Hepatocyte (in vitro differentiated cells): ENCODE data around the gene NEAT1. TPM values are rescaled to one million over a fixed set of nuclear protein-coding genes. Genes with fewer than 3 reads are reported as not detected.
A peak's percentile ranks its signal among the peaks of the same experiment; 100 is the strongest.

Experiments
- DNase-seq: peaks from one replicate; pipeline ENCODE4 v3.0.0-alpha.2; 2016; ENCODE audit warnings: low spot score
- H2AFZ ChIP-seq: fragments of 200-600 bp; sonication (generic); 2 replicates; pipeline ENCODE4 v1.6.0; 2016; ENCODE audit warnings: antibody characterized with exemption, mild to moderate bottlenecking
- H3K27ac ChIP-seq: fragments of 200-600 bp; sonication (generic); 2 replicates; pipeline ENCODE4 v1.5.1; 2016; ENCODE audit warnings: mild to moderate bottlenecking
- H3K27me3 ChIP-seq: fragments of 200-600 bp; sonication (generic); 2 replicates; pipeline ENCODE4 v1.6.1; 2016
- H3K36me3 ChIP-seq: fragments of 200-600 bp; sonication (generic); replicated peaks from 2 replicates; pipeline ENCODE4 v1.5.1; 2016; ENCODE audit warnings: low read depth; ENCODE audit not compliant: insufficient read depth
- H3K4me1 ChIP-seq: fragments of 200-600 bp; sonication (generic); 2 replicates; pipeline ENCODE4 v1.5.1; 2016; ENCODE audit warnings: mild to moderate bottlenecking, moderate library complexity; ENCODE audit not compliant: insufficient read depth
- H3K4me2 ChIP-seq: fragments of 200-600 bp; sonication (generic); 2 replicates; pipeline ENCODE4 v1.6.0; 2016
- H3K4me3 ChIP-seq: fragments of 200-600 bp; sonication (generic); 2 replicates; pipeline ENCODE4 v1.5.1; 2016; ENCODE audit warnings: mild to moderate bottlenecking
- H3K79me2 ChIP-seq: fragments of 200-600 bp; sonication (generic); 2 replicates; pipeline ENCODE4 v1.6.0; 2017; ENCODE audit warnings: mild to moderate bottlenecking
- H3K9me2 ChIP-seq: fragments of 200-600 bp; sonication (generic); replicated peaks from 2 replicates; pipeline ENCODE4 v1.6.0; 2017; ENCODE audit warnings: mild to moderate bottlenecking; ENCODE audit not compliant: insufficient read depth
- H3K9me3 ChIP-seq: fragments of 200-600 bp; sonication (generic); 2 replicates; pipeline ENCODE4 v1.5.1; 2016; ENCODE audit warnings: low read depth, mild to moderate bottlenecking
- H4K20me1 ChIP-seq: fragments of 200-600 bp; sonication (generic); 2 replicates; pipeline ENCODE4 v1.6.0; 2016; ENCODE audit warnings: mild to moderate bottlenecking; ENCODE audit not compliant: insufficient read depth, poor library complexity, severe bottlenecking
- EZH2 ChIP-seq: fragments of 200-600 bp; sonication (generic); IDR thresholded peaks from 2 replicates; pipeline ENCODE4 v1.6.1; 2016; ENCODE audit warnings: antibody characterized with exemption, mild to moderate bottlenecking, borderline replicate concordance
- EZH2phosphoT487 ChIP-seq: fragments of 200-600 bp; sonication (generic); IDR thresholded peaks from one replicate; pipeline ENCODE4 v1.6.1; 2018; ENCODE audit warnings: antibody characterized with exemption, mild to moderate bottlenecking, low read depth, moderate library complexity; ENCODE audit not compliant: unreplicated experiment, severe bottlenecking
- WGBS: methylation state at CpG from one replicate; pipeline ENCODE4 v1.1.6; 2016; ENCODE audit warnings: low lambda C conversion rate; ENCODE audit errors: missing lambda C conversion rate; 5-methylcytosine and 5-hydroxymethylcytosine counted together
- polyA plus RNA-seq: library from polyadenylated mRNA; unstranded; fragments of >200 nt; fragmentation: Nextera tagmentation; extraction: Ambion mirVana; gene quantifications from 2 replicates; pipeline ENCODE4 v1.2.1, GENCODE V29; 2016
- total RNA-seq: library from RNA; depleted of rRNA; stranded (reverse); fragments of >200 nt; gene quantifications from 2 replicates; pipeline ENCODE4 v1.2.3, GENCODE V29; 2014
- TF ChIP-seq, protein P1 (sequence below): fragments of 200-600 bp; sonication (generic); IDR thresholded peaks from 2 replicates; pipeline ENCODE4 v1.5.1; 2016; ENCODE audit warnings: antibody characterized with exemption, mild to moderate bottlenecking; ENCODE audit not compliant: poor library complexity

Gene NEAT1
- total and polyA plus RNA-seq, 2 experiments from 2014 or later = 130 to 168 TPM

DNA sequence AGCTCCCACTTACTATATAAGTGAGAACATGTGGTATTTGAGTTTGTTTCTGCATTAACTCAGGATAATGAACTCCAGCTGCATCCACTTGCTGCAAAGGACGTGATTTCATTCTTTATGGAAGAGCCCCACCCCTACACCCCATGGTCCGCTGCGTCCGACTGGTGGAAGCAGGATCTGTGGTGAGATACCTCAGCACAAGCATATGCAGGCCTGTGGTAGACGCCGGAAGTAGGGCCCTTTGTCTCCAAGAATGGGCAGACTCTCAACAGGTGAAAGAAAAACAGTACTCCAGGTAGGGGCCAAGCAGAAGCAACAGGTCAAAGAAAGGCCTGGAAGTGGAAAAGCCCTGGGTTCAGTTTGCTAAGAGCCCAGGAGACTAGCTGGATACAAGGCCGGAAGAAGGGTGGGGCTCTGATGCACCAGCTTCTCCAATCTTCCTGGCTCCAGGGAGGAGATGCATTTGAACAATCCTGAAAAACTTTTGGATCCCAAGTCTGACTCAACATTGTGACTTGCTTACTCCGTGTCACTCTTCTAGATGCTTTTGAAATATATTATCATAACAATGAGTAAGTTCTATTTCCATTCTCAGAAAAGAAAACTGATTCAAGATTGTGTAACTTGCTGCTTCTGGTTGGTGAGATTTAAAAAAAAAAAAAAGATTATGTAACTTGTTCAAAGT lies 30.4 kb downstream of the NEAT1 start:
- Histone ChIP-seq H4K20me1 (no peaks in the 10 kb centered on the region), H3K9me2 (no peaks in the 10 kb centered on the region), H2AFZ (no peak overlapping the region), H3K36me3 (no peaks in the 10 kb centered on the region), H3K27ac (peak overlapping the region; percentile 79), H3K79me2 (peaks cover 30% of the 10 kb centered on the region), H3K4me1 (peaks cover 13% of the 10 kb centered on the region), H3K4me3 (no peak overlapping the region), H3K27me3 (no peaks in the 10 kb centered on the region), H3K4me2 (no peak overlapping the region), H3K9me3 (no peaks in the 10 kb centered on the region)
- 60% methylated on average over 8 of the region's 8 CpGs for WGBS
- TF ChIP-seq, protein P1, sequence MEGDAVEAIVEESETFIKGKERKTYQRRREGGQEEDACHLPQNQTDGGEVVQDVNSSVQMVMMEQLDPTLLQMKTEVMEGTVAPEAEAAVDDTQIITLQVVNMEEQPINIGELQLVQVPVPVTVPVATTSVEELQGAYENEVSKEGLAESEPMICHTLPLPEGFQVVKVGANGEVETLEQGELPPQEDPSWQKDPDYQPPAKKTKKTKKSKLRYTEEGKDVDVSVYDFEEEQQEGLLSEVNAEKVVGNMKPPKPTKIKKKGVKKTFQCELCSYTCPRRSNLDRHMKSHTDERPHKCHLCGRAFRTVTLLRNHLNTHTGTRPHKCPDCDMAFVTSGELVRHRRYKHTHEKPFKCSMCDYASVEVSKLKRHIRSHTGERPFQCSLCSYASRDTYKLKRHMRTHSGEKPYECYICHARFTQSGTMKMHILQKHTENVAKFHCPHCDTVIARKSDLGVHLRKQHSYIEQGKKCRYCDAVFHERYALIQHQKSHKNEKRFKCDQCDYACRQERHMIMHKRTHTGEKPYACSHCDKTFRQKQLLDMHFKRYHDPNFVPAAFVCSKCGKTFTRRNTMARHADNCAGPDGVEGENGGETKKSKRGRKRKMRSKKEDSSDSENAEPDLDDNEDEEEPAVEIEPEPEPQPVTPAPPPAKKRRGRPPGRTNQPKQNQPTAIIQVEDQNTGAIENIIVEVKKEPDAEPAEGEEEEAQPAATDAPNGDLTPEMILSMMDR = no peak
- TF ChIP-seq EZH2phosphoT487 (no peak), EZH2 (no peak)
- no peak for DNase-seq

DNA sequence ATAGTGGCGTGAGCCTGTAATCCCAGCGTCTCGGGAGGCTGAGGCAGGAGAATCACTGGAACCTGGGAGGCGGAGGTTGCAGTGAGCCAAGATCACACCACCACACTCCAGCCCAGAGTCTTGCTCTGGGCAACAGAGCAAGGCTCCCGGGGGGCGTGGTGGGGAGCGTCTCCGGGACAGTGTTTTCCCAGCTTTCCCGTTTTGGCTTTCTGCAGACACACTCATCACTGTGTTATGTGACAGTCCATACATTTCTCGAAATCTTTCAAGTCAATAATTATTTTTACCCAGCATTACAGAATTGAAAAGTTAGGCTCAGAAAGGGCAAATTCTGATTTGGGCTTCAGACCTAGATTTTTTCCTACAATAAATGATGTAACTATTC lies 31.7 kb downstream of the NEAT1 start:
- 94% methylated on average over 10 of the region's 10 CpGs for WGBS
- Histone ChIP-seq H3K79me2 (peaks cover 30% of the 10 kb centered on the region), H2AFZ (peak overlapping the region; percentile 54)

DNA sequence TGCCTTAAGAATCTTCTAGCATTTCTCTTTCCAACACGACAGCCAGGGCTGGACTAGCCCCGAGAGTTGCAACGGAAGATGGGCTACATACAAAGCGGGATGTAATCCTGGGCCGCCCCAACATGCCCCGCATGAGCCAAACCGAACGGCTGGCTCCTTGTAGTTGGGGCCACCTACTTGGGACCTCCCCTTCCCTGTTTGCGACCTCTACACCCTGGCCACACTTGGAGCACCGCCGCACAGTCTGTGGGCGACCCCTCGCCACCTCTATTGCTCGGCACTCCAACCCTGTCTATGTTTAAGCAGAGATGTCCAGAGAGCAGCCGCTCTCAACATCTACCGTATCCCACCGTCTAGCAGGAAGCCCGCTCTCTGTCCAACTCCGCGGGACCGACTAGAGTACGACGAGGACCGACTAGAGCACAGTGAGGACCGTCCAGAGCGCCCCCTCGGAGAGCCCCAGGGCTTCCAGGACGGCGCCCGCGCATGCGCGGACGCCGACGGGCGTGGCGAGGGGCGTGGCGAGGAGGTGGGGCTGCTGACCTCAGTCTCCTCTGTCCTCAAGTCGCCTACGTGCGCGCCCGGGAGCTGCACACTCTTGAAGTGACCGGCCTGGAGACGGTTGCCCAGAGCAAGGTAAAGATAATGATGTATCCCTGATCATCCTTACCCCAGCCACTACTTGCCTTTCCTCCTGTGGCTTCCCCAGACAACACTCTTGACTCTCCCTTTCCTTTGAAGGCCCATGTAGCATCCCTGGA lies 32.3 kb downstream of the NEAT1 start:
- WGBS = 18% methylated on average over 46 of the region's 47 CpGs
- Histone ChIP-seq H3K79me2 (peaks cover 30% of the 10 kb centered on the region), H2AFZ (peak overlapping the region; percentile 54), H3K27ac (peak overlapping the region; percentile 84), H4K20me1 (no peaks in the 10 kb centered on the region), H3K9me3 (no peaks in the 10 kb centered on the region), H3K4me1 (peaks cover 13% of the 10 kb centered on the region), H3K4me3 (peak overlapping the region; percentile 19), H3K27me3 (no peaks in the 10 kb centered on the region), H3K9me2 (no peaks in the 10 kb centered on the region), H3K4me2 (peak overlapping the region; percentile 86), H3K36me3 (no peaks in the 10 kb centered on the region)
- peak; percentile 93 for DNase-seq
- TF ChIP-seq EZH2 (no peak), EZH2phosphoT487 (no peak)
- TF ChIP-seq, protein P1 = no peak

More for the DNA sequence above, 31.7 kb downstream of the NEAT1 start:
- DNase-seq = no peak
- TF ChIP-seq EZH2 (no peak), EZH2phosphoT487 (no peak)
- TF ChIP-seq, protein P1 = no peak
- H3K27me3 ChIP-seq = no peaks in the 10 kb centered on the region
- peak overlapping the region; percentile 86 for H3K4me2 ChIP-seq
- H3K4me1 ChIP-seq = peaks cover 13% of the 10 kb centered on the region
- H4K20me1 ChIP-seq = no peaks in the 10 kb centered on the region
- H3K27ac ChIP-seq = peak overlapping the region; percentile 84
- no peaks in the 10 kb centered on the region for H3K9me2 ChIP-seq
- H3K4me3 ChIP-seq = no peak overlapping the region
- H3K36me3 ChIP-seq = no peaks in the 10 kb centered on the region
- H3K9me3 ChIP-seq = no peaks in the 10 kb centered on the region
